HCT116 (cell line): ENCODE data around the gene C8A. TPM values are rescaled to one million over a fixed set of nuclear protein-coding genes. Genes with fewer than 3 reads are reported as not detected.

Source experiments
- ATAC-seq: fragments of 200-7000 bp; cut with Tn5 transposase; 2 replicates; pipeline ENCODE4 v1.9.1; 2020; ENCODE audit warnings: mild to moderate bottlenecking, moderate library complexity
- BruUV-seq: library from RNA; stranded (reverse); fragments of 400-500 nt; replicated peaks from 2 replicates; lab custom pipeline; 2021; lab: Mats Ljungman, UMichigan
- CTCF ChIA-PET: fragments of 300-600 bp; sonication (Branson Sonifier 250); formaldehyde crosslinking; loops from one replicate; lab custom pipeline; 2021; ENCODE audit warnings: antibody characterized with exemption; lab: Charles Lee
- POLR2A ChIA-PET: fragments of 300-600, 350-600 bp; sonication (Branson Sonifier 250); formaldehyde crosslinking; loops from one replicate; lab custom pipeline; 2021; ENCODE audit warnings: antibody characterized with exemption; lab: Charles Lee
- RAD21 ChIA-PET, 2 experiments: fragments of 300-600 bp; sonication (Branson Sonifier 250); formaldehyde crosslinking; loops; one replicate each; lab custom pipeline; 2023; ENCODE audit warnings: low total read pairs in 2 of 2; ENCODE audit not compliant: uncharacterized antibody in 2 of 2, unreplicated experiment in 2 of 2, low non-redundant PET in 1 of 2; lab: Charles Lee
- DNase-seq: peaks from one replicate; pipeline ENCODE4 v3.0.0-alpha.2; 2010; ENCODE audit warnings: low read depth, low spot score
- H2AFZ ChIP-seq: fragments of 200-600 bp; shearing (Covaris generic), sonication (generic); 2 replicates; pipeline ENCODE4 v1.6.1; 2017; ENCODE audit warnings: low read depth, mixed run types, mixed read lengths, antibody characterized with exemption, low read length; ENCODE audit not compliant: poor library complexity, severe bottlenecking
- H3K27ac ChIP-seq: 2 replicates; pipeline ENCODE4 v1.5.1; 2012; ENCODE audit warnings: low read depth, low read length
- H3K27me3 ChIP-seq: fragments of 200-600 bp; sonication (generic); 2 replicates; pipeline ENCODE4 v1.6.1; 2016; ENCODE audit warnings: mixed run types, low read length, mixed read lengths; ENCODE audit not compliant: insufficient read depth
- H3K36me3 ChIP-seq, 2 experiments: fragments of 200-500 bp in 1 of 2; fragments of 200-600 bp in 1 of 2; sonication (Bioruptor generic) in 1 of 2; sonication (generic) in 1 of 2; 2 replicates each; pipeline versions ENCODE4 v1.5.1 to v1.6.1; 2014 to 2016; ENCODE audit warnings: low read length in 2 of 2, inconsistent platforms in 1 of 2, mixed read lengths in 1 of 2, mixed run types in 1 of 2; ENCODE audit not compliant: insufficient read depth in 2 of 2, control insufficient read depth in 1 of 2
- H3K4me1 ChIP-seq, 2 experiments: fragments of 200-600 bp in 1 of 2; sonication (generic) in 1 of 2; 2 replicates each; pipeline versions ENCODE4 v1.5.1 to v1.6.1; 2012 to 2017; ENCODE audit warnings: low read length in 2 of 2, inconsistent platforms in 1 of 2, mild to moderate bottlenecking in 1 of 2, mixed read lengths in 1 of 2, mixed run types in 1 of 2, moderate library complexity in 1 of 2; ENCODE audit not compliant: insufficient read depth in 2 of 2, control insufficient read depth in 1 of 2
- H3K4me2 ChIP-seq: fragments of 200-600 bp; sonication (generic); 2 replicates; pipeline ENCODE4 v1.6.1; 2017; ENCODE audit warnings: mixed run types, low read length, mixed read lengths
- H3K4me3 ChIP-seq, 2 experiments: fragments of 200-600 bp in 1 of 2; sonication (generic) in 1 of 2; replicated peaks in 1 of 2; 2 replicates each; pipeline ENCODE4 v1.5.1; 2011 to 2016; ENCODE audit warnings: low read length in 2 of 2, control low read depth in 1 of 2, low read depth in 1 of 2, mild to moderate bottlenecking in 1 of 2, mixed read lengths in 1 of 2, mixed run types in 1 of 2
- H3K79me2 ChIP-seq: fragments of 200-600 bp; sonication (generic); 2 replicates; pipeline ENCODE4 v1.6.1; 2017; ENCODE audit warnings: mild to moderate bottlenecking, mixed run types, low read length, moderate library complexity, mixed read lengths; ENCODE audit not compliant: insufficient read depth
- H3K9ac ChIP-seq: fragments of 200-600 bp; sonication (generic); 2 replicates; pipeline ENCODE4 v1.6.1; 2016; ENCODE audit warnings: low read length, mixed read lengths
- H3K9me2 ChIP-seq: fragments of 200-600 bp; sonication (generic), shearing (Covaris generic); 2 replicates; pipeline ENCODE4 v1.6.1; 2017; ENCODE audit warnings: mixed run types, mild to moderate bottlenecking, moderate library complexity; ENCODE audit not compliant: insufficient read depth
- H3K9me3 ChIP-seq, 2 experiments: fragments of 200-500 bp in 1 of 2; fragments of 200-600 bp in 1 of 2; sonication (Bioruptor generic) in 1 of 2; sonication (generic) in 1 of 2; 2 replicates each; pipeline ENCODE4 v1.6.1; 2014 to 2017; ENCODE audit warnings: low read length in 2 of 2, mixed read lengths in 2 of 2, inconsistent platforms in 1 of 2, low read depth in 1 of 2, mild to moderate bottlenecking in 1 of 2, mixed run types in 1 of 2, moderate library complexity in 1 of 2; ENCODE audit not compliant: control insufficient read depth in 1 of 2, insufficient read depth in 1 of 2
- H4K20me1 ChIP-seq: fragments of 200-600 bp; sonication (generic), shearing (Covaris generic); 2 replicates; pipeline ENCODE4 v1.6.1; 2017; ENCODE audit warnings: mixed run types, mild to moderate bottlenecking, moderate library complexity; ENCODE audit not compliant: insufficient read depth
- CBX3 ChIP-seq: IDR thresholded peaks from 2 replicates; pipeline ENCODE4 v1.6.1; 2012; ENCODE audit warnings: low read depth
- CEBPB ChIP-seq: IDR thresholded peaks from 2 replicates; pipeline ENCODE4 v1.6.1; 2012; ENCODE audit warnings: low read depth
- ELF1 ChIP-seq: IDR thresholded peaks from 2 replicates; pipeline ENCODE4 v1.6.1; 2012; ENCODE audit warnings: low read depth, borderline replicate concordance
- FOSL1 ChIP-seq: IDR thresholded peaks from 2 replicates; pipeline ENCODE4 v1.6.1; 2012; ENCODE audit warnings: low read depth
- JUND ChIP-seq: IDR thresholded peaks from 2 replicates; pipeline ENCODE4 v1.6.1; 2012
- RAD21 ChIP-seq: IDR thresholded peaks from 2 replicates; pipeline ENCODE4 v1.6.1; 2012; ENCODE audit warnings: low read depth, mild to moderate bottlenecking
- REST ChIP-seq: IDR thresholded peaks from 2 replicates; pipeline ENCODE4 v1.6.1; 2012; ENCODE audit warnings: low read depth
- TCF7L2 ChIP-seq: IDR thresholded peaks from 2 replicates; pipeline ENCODE4 v1.7.0; 2011; ENCODE audit warnings: borderline replicate concordance, inconsistent platforms; ENCODE audit not compliant: insufficient read depth, insufficient read length; ENCODE audit errors: extremely low read depth
- ZNF274 ChIP-seq: fragments of 200-500 bp; sonication (Bioruptor generic); IDR thresholded peaks from 2 replicates; pipeline ENCODE4 v1.6.1; 2014; ENCODE audit warnings: mild to moderate bottlenecking, low read depth, low read length, inconsistent platforms
- intact Hi-C: fragments of 100-400 bp; cut with micrococcal nuclease; formaldehyde crosslinking; loops from 2 replicates; pipeline ENCODE4 v1.10.0; 2022
- total RNA-seq: library from RNA; stranded (reverse); gene quantifications from one replicate; pipeline ENCODE4 v1.2.1, GENCODE V29; 2021; ENCODE audit not compliant: unreplicated experiment

Gene C8A
- total RNA-seq, 1 experiment from 2014 or later = 0.10 TPM

- RAD21 ChIA-PET = no interaction called here
- POLR2A ChIA-PET = no interaction called here
- intact Hi-C loops = no loop called here
- H3K27me3 ChIP-seq = peaks cover 8% of the 10 kb centered on the region
- H3K36me3 ChIP-seq = no peaks in the 10 kb centered on the region
- no TSS peak for BruUV-seq
- no peak overlapping the region for H3K27ac ChIP-seq
- no peak for ATAC-seq
- H3K4me3 ChIP-seq = no peak overlapping the region
- no peak for TF ChIP-seq CEBPB
- no peak for TF ChIP-seq ZNF274
- TF ChIP-seq CBX3 = no peak
- no peak for TF ChIP-seq TCF7L2
- no peak for TF ChIP-seq RAD21
- TF ChIP-seq JUND = no peak
- TF ChIP-seq ELF1 = no peak
- no peak for TF ChIP-seq FOSL1
- no peak for TF ChIP-seq REST
- no peaks in the 10 kb centered on the region for H3K79me2 ChIP-seq
- H2AFZ ChIP-seq = no peak overlapping the region
- H3K9me3 ChIP-seq = no peaks in the 10 kb centered on the region
- H3K4me1 ChIP-seq = no peaks in the 10 kb centered on the region
- H3K9me2 ChIP-seq = no peaks in the 10 kb centered on the region
- CTCF ChIA-PET = no interaction called here
- H4K20me1 ChIP-seq = no peaks in the 10 kb centered on the region
- H3K4me2 ChIP-seq = no peak overlapping the region
- DNase-seq = no peak
- H3K9ac ChIP-seq = no peak overlapping the region
Measured at GRCh38 chr1:56925193-56925592, 70.6 kb downstream of the C8A start.
